Common myeloid progenitor, CD34-positive (primary cell): ENCODE results near the gene ST6GALNAC6.

Experiments
- CTCF ChIA-PET: fragments of 350-600 bp; sonication (Branson Sonifier 250); formaldehyde crosslinking; loops from one replicate; lab custom pipeline; 2021; ENCODE audit warnings: antibody characterized with exemption; lab: Charles Lee
- POLR2A ChIA-PET: fragments of 350-600 bp; sonication (Branson Sonifier 250); formaldehyde crosslinking; loops from one replicate; lab custom pipeline; 2021; ENCODE audit warnings: antibody characterized with exemption; lab: Charles Lee
- DNase-seq, 3 donors: peaks; one replicate each; pipeline versions ENCODE4 v3.0.0 to v3.0.0-alpha.2; 2013
- H3K27ac ChIP-seq, 2 experiments: 1 replicate in 1 of 2; 2 replicates in 1 of 2; pipeline ENCODE4 v1.7.0; 2013; ENCODE audit warnings: inconsistent platforms in 2 of 2, low read length in 2 of 2, mild to moderate bottlenecking in 2 of 2, low read depth in 1 of 2, moderate library complexity in 1 of 2; ENCODE audit not compliant: severe bottlenecking in 2 of 2, insufficient read depth in 1 of 2, poor library complexity in 1 of 2
- H3K27me3 ChIP-seq, 5 experiments: replicated peaks in 2 of 5; 1 replicate in 3 of 5; 2 replicates in 2 of 5; pipeline versions ENCODE4 v1.6.1 to v1.7.0; 2013; ENCODE audit warnings: low read length in 4 of 5, mild to moderate bottlenecking in 2 of 5, moderate library complexity in 2 of 5, inconsistent platforms in 1 of 5; ENCODE audit not compliant: insufficient read depth in 5 of 5, control insufficient read depth in 4 of 5
- H3K36me3 ChIP-seq, 4 experiments: 1 replicate in 2 of 4; 2 replicates in 2 of 4; pipeline versions ENCODE4 v1.6.1 to v1.7.0; 2013; ENCODE audit warnings: low read length in 3 of 4, control low read depth in 1 of 4, mild to moderate bottlenecking in 1 of 4; ENCODE audit not compliant: control insufficient read depth in 4 of 4, insufficient read depth in 4 of 4
- H3K4me1 ChIP-seq, 4 experiments: 1 replicate in 3 of 4; 2 replicates in 1 of 4; pipeline versions ENCODE4 v1.6.1 to v1.7.1; 2013; ENCODE audit warnings: low read length in 3 of 4, mild to moderate bottlenecking in 3 of 4, control low read depth in 1 of 4, inconsistent platforms in 1 of 4, moderate library complexity in 1 of 4; ENCODE audit not compliant: control insufficient read depth in 4 of 4, insufficient read depth in 4 of 4; ENCODE audit errors: control extremely low read depth in 1 of 4
- H3K4me3 ChIP-seq, 7 experiments: 1 replicate in 4 of 7; 2 replicates in 3 of 7; pipeline versions ENCODE4 v1.5.1 to v1.7.0; 2013; ENCODE audit warnings: mild to moderate bottlenecking in 7 of 7, low read length in 6 of 7, moderate library complexity in 6 of 7, inconsistent platforms in 2 of 7, low read depth in 2 of 7, control low read depth in 1 of 7; ENCODE audit not compliant: insufficient read depth in 4 of 7, control insufficient read depth in 1 of 7; ENCODE audit errors: extremely low read depth in 1 of 7
- H3K9me3 ChIP-seq, 5 experiments: 1 replicate in 4 of 5; 2 replicates in 1 of 5; pipeline versions ENCODE4 v1.6.1 to v1.7.1; 2013; ENCODE audit warnings: low read length in 4 of 5, mild to moderate bottlenecking in 2 of 5, inconsistent platforms in 1 of 5, low read depth in 1 of 5, moderate library complexity in 1 of 5; ENCODE audit not compliant: control insufficient read depth in 4 of 5, insufficient read depth in 2 of 5; ENCODE audit errors: control extremely low read depth in 1 of 5
- WGBS: methylation state at CpG from one replicate; pipeline ENCODE4 v1.1.5; 2013; ENCODE audit not compliant: insufficient coverage; 5-methylcytosine and 5-hydroxymethylcytosine counted together

Gene ST6GALNAC6

DNA sequence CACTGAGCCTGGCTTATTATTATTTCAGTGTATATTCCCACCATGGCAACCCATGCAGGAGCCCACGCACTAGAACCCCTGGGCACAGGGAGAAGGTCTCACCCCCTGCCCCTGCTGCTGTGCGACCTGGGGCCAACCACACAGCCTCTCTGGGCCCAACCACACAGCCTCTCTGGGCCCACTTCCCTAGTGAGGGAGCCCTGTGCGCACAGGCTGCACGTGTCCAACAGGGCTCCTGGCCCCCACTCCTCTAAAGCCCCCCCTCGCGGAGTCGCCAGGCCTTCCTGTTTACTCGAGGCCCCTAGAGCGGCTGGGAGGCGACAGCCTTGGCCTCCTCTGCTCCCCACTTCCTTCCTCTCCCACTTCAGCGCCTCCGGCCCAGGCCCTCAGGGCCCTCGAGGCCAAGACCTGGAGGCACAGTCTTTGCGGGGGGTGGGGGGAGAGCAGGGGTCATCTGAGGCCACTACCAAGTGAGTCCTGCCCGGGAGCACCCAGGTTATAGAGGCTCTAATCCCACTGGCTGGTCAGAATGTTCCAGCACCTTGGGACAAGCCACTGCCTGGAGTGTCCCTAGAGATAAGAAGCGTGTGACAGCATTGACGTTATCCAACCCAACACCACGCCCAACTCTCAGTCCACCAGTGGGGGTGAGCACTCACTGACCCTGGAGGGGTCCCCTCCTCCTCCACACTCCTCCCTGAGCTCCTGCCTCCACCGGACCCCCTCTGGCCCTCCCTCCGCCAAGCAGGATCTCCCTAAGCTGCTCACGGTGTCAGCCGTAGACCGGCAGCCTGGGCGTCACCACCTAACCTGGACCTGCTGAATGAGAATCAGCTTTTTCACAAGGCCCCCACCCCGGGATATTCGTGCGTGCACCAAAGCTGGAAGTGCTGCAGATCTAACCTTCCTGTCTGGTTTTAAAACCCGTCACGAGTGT is 37.1 kb downstream of the ST6GALNAC6 start:
- WGBS: 2% methylated on average over 19 of the region's 29 CpGs
- Histone ChIP-seq H3K27me3 (no peaks in the 10 kb centered on the region), H3K4me1 (peaks cover 19 to 89% (median 83%) of the 10 kb centered on the region in 4 experiments), H3K27ac (peak overlapping the region; percentile 66 to 85), H3K4me3 (peak overlapping the region in 4 of 7 experiments; percentile 26 to 57 (median 39)), H3K9me3 (no peaks in the 10 kb centered on the region), H3K36me3 (no peaks in the 10 kb centered on the region)
- ChIA-PET CTCF (interaction anchor here (0.9 to 5.4 kb wide), 15 partner anchors 8 to 127 kb away, joined by 3 to 33 read pairs (median 5); partner anchors contain the start of genes CDK9, ENG, SH2D3C and TOR2A), POLR2A (interaction anchor here (0.7 to 1.5 kb wide), 6 partner anchors 9 to 91 kb away, joined by 3 to 6 read pairs (median 4); partner anchors contain the start of gene CDK9)
- peak; percentile 81 to 97 (median 96) for DNase-seq

DNA sequence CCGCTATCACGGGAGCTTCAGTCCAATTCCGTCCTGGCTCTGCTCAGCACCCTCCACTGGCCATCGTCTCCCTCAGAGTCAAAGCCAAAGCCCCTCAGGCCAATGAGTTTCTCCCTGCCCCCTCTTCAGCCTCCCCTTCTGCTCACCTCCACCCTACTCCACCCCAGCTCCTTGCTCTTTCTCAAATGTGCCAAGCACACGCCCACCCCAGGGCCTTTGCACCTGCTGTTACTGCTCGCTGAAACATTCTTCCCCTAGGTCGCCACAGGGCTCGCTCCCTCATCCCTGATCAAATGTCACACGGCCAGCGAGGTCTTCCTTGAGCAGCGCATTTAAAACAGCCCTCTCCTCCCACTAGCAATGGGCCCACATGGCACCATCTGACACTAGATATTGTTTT is 38.6 kb downstream of the ST6GALNAC6 start:
- H3K36me3 ChIP-seq: no peaks in the 10 kb centered on the region
- no peak for DNase-seq
- peaks cover 22 to 94% (median 91%) of the 10 kb centered on the region in 4 experiments for H3K4me1 ChIP-seq
- H3K27ac ChIP-seq: peak overlapping the region in 1 of 2 experiments; percentile 33
- no peak overlapping the region for H3K4me3 ChIP-seq
- 93% methylated on average over 7 of the region's 11 CpGs for WGBS
- no peaks in the 10 kb centered on the region for H3K9me3 ChIP-seq
- ChIA-PET POLR2A (no interaction called here), CTCF (interaction anchor here (0.6 to 1.8 kb wide), 5 partner anchors 9 to 43 kb away, joined by 3 to 9 read pairs (median 3); no protein-coding TSS in a partner anchor)
- H3K27me3 ChIP-seq: no peaks in the 10 kb centered on the region

DNA sequence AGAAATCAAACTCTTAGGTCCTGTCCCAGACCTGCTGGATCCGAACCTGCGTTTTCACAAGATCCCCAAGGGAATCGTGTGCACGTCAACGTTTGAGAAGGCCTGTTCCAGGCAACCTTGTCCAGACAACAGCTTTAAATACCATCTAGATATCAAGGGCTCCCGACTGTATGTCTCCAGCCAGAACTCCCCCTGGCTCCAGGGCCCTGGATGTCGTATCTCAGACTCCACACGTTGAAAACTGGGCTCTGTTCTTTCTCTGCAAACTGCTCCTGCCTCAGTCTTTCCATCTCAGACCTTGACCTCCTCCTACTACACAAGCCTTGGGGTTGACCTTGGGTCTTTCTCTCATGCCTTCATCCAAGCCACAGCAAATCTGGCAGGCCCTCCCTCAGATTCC is 39.1 kb downstream of the ST6GALNAC6 start:
- H3K27ac ChIP-seq: peak overlapping the region in 1 of 2 experiments; percentile 33
- H3K4me1 ChIP-seq: peaks cover 24 to 94% (median 91%) of the 10 kb centered on the region in 4 experiments
- H3K4me3 ChIP-seq: no peak overlapping the region
- CTCF ChIA-PET: interaction anchor here (0.6 to 1.8 kb wide), 5 partner anchors 10 to 59 kb away, joined by 3 to 9 read pairs (median 3); no protein-coding TSS in a partner anchor
- no peaks in the 10 kb centered on the region for H3K27me3 ChIP-seq
- no peak for DNase-seq
- POLR2A ChIA-PET: no interaction called here
- 95% methylated on average over 7 of the region's 8 CpGs for WGBS
- no peaks in the 10 kb centered on the region for H3K9me3 ChIP-seq
- no peaks in the 10 kb centered on the region for H3K36me3 ChIP-seq

DNA sequence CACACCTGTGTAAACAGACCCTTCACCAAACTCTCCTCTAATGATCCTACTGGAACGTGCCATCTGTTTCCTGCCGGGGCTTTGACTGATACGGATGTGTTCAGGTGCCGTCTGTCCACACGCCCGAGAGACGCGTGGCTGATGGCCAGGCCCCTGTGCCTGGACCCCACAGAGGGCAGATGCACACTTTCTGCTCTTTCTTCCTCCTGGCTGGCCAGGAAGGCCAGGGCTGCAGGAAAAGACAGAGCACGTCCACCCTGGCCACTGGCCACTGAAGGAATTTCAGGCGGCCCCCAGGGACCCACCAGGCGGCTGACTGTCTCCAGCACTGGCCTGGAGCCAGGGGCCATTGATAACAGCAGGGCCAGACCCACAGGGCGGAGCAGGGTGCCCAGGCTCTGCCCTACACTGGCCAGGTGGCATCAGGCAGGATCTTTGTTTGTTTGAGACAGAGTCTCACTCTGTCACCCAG is 41.3 kb downstream of the ST6GALNAC6 start:
- no peak overlapping the region for H3K27ac ChIP-seq
- ChIA-PET POLR2A (interaction anchor here (0.9 kb wide), 1 partner anchor 25 kb away, joined by 3 read pairs; no protein-coding TSS in a partner anchor), CTCF (interaction anchor here (0.7 to 2.5 kb wide), 4 partner anchors 11 to 65 kb away, joined by 3 to 6 read pairs (median 4); no protein-coding TSS in a partner anchor)
- peaks cover 24 to 96% (median 91%) of the 10 kb centered on the region in 4 experiments for H3K4me1 ChIP-seq
- no peaks in the 10 kb centered on the region for H3K36me3 ChIP-seq
- H3K4me3 ChIP-seq: peak overlapping the region in 2 of 7 experiments; percentile 22 to 33
- DNase-seq: peak in 2 of 3 donors; percentile 80 to 88
- H3K27me3 ChIP-seq: no peaks in the 10 kb centered on the region
- 25% methylated on average over 12 of the region's 12 CpGs for WGBS
- no peaks in the 10 kb centered on the region for H3K9me3 ChIP-seq

DNA sequence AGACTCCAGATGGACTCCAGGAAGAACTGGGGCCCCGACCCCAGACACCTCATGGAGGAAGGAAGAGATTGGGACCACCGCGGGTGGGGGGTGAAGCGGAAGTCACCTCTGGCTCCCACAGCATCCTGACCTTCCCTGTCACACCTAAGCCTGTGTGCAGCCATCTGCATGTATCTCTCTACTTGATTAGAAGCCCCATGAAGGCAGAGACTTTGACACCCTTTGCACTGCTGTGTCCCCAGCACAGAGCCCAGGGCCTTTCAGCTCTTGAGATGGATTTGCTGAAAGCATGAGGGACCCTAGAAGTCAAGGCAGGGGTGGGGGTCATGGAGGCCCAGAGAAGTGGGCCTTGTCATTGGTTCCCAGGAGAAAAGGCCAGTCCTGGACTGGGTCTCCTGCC is 42.1 kb downstream of the ST6GALNAC6 start:
- DNase-seq: no peak
- Histone ChIP-seq H3K27ac (no peak overlapping the region), H3K4me1 (peaks cover 20 to 96% (median 91%) of the 10 kb centered on the region in 4 experiments), H3K4me3 (peak overlapping the region in 1 of 7 experiments; percentile 33), H3K36me3 (peaks cover 0 to 1% (median 0%) of the 10 kb centered on the region in 4 experiments), H3K9me3 (no peaks in the 10 kb centered on the region), H3K27me3 (no peaks in the 10 kb centered on the region)
- WGBS: 0% methylated on average over 3 of the region's 4 CpGs
- ChIA-PET POLR2A (interaction anchor here (0.9 to 1.0 kb wide), 2 partner anchors 24 to 64 kb away, joined by 3 read pairs; no protein-coding TSS in a partner anchor), CTCF (interaction anchor here (0.7 to 5.7 kb wide), 5 partner anchors 12 to 64 kb away, joined by 3 to 29 read pairs (median 3); no protein-coding TSS in a partner anchor)

DNA sequence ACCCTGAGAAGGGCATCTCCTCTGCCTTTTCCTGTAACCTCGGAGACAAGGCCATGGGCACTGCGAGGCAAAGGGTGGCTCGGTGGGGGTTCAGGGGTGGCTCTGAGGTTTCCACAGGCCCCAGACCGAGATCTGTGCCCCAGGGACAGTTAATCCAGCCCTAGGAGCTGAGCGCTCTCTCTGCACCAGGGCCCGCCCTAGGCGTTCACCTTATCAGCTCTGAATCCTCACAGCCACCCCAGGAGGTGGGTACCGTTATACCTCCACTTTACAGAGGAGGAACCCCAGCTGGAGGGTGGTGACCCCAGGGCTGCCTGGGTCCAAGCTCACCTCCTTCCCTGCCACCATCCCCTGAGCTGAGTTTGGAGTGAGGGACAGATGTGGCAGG is 42.7 kb downstream of the ST6GALNAC6 start:
- 74% methylated on average over 8 of the region's 8 CpGs for WGBS
- peaks cover 0 to 4% (median 0%) of the 10 kb centered on the region in 4 experiments for H3K36me3 ChIP-seq
- H3K27ac ChIP-seq: no peak overlapping the region
- no peak for DNase-seq
- H3K4me1 ChIP-seq: peaks cover 18 to 96% (median 91%) of the 10 kb centered on the region in 4 experiments
- ChIA-PET CTCF (interaction anchor here (1.0 to 5.7 kb wide), 5 partner anchors 13 to 63 kb away, joined by 3 to 62 read pairs (median 5); no protein-coding TSS in a partner anchor), POLR2A (interaction anchor here (1.0 kb wide), 1 partner anchor 64 kb away, joined by 3 read pairs; no protein-coding TSS in a partner anchor)
- H3K4me3 ChIP-seq: no peak overlapping the region
- H3K9me3 ChIP-seq: no peaks in the 10 kb centered on the region
- H3K27me3 ChIP-seq: no peaks in the 10 kb centered on the region
